Activated T-cell treated with anti-CD3 and anti-CD28 coated beads for 1 hour (primary cell): ENCODE results near the gene COPS3.

Source experiments
- DNase-seq: peaks from one replicate; pipeline ENCODE4 v3.0.0-alpha.2; 2020; ENCODE audit warnings: low read depth

COPS3 gene

GRCh38 chr17:17280613-17281549 lies at the start of gene COPS3:
COPS3 (minus strand) TSS chr17:17281246; CDS start chr17:17281186, 60 bp downstream.
- peak; percentile 93 for DNase-seq

- DNase-seq = no peak
These were observed 47.2 kb upstream of the COPS3 start for GRCh38 chr17:17328251-17328650.

GRCh38 chr17:17326275-17326875 lies 45.3 kb upstream of the COPS3 start:
- DNase-seq = no peak

DNA sequence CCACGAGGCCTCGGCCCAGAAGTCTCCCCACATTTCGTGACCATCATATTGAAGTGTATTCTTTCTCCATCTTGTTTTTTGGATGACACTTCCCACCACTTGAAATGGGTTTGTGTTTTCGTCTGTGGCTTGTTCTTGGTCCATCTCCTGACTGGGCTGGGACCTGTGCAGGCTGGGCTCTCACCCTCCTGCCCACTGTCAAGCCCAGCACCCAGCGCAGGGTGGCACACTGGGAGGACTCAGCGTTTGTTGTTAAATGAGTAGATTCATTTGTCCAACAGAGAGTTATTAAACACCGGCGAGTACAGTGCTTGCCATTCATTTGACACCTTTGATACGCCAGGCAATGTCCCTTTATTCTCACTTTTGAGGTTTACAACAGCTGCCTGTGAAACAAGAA lies 44.8 kb upstream of the COPS3 start:
- DNase-seq = no peak

DNA sequence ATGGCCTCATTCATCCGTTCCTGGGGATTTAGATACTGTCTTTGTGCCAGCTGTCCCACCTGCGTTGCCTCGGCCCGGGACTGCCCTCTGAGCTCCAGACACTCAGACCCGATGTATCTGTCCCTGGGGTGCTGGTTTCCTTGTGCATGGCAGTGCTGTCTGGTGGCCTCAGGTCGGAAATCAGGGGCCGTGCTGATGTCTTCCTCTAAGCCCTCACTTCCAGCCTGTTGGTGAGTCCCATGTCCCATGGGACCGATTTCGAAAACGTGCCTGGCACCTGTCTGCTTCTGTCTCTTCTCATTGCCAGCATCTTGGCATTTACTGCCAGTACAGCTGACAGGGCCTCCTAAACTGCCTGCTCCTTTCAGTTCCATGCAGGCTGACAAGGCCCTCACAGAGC lies 44.2 kb upstream of the COPS3 start:
- DNase-seq = no peak

GRCh38 chr17:17324616-17325015 lies 43.6 kb upstream of the COPS3 start:
- DNase-seq = no peak

DNA sequence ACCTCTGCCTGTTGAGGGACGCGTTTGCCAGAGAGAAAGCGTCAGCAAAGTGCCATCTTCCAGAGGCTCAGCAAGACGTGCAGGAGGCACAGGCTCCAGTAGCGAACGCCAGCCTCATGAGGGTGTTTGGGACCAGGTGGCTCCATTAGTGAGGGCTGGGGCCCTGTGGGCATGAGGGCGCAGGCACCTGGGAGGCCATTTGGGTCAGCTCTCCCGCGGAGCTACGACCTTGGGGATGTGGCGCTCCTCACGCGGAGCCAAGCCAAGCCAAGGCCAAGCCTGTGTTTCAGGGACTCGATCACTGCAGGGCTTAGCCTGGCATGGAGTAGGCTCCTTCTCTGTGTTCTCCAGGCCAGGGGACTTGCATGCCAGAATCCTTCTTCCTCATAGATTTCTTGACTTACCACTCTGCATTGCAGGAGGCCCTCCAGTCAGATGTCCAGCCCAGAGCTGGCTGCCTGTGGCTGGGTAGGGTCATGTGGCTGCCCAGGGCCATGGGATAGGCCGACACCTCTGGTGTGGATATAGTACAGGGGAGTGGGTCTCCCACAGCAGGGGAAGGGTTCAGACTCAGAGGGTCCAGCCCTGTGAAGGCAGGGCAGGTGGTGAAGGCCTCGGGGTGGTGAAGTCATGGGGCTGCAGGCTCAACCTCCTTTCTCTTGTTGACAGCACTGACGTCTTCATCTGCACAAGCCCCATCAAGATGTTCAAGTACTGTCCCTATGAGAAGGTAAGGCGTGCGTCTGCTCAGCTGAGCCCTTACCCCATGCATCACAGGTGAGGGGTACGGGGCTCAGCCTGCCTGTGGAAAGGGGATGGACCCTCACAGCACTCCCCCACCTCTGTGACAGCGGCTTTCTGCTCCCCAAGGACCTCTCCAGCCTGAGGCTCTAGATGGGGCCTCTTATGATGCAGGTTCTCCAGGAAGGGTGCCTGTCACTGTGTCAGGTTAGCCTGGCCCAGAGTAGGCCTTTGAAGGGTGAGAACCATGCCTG lies 41.8 kb upstream of the COPS3 start:
- DNase-seq = no peak

DNA sequence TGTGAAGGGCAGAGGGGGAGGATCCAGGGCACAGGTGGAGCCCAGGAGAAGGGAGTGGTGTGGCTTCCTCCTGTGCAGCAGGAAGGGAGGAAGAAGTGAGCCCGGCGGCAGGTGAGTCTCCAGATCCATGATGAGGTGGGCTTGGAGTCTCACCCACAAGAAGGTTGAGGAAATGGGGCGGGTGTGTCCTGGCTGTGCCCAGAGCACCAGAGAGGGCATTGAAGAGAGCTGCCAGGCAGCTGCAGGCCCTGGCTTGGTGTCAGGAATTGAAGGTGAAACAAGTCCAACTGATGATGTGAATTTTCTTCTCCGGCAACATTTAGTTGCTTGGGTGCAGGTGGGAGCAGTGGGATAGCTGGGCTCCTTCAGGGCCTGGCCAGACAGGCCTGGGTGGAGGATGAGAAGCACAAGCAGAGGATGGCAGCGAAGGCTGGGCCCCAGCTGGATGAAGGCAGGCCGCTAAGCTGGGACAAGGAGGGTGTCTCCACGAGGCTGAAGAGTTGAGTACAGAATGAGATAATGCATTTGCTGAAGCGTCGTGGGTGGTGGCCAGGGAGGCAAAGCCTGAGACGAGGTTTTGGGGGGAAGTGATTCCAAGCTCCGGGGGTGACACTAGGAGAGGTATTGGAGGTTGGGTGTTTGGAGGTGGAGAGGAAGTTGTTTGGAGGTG lies 40.4 kb upstream of the COPS3 start:
- no peak for DNase-seq

DNA sequence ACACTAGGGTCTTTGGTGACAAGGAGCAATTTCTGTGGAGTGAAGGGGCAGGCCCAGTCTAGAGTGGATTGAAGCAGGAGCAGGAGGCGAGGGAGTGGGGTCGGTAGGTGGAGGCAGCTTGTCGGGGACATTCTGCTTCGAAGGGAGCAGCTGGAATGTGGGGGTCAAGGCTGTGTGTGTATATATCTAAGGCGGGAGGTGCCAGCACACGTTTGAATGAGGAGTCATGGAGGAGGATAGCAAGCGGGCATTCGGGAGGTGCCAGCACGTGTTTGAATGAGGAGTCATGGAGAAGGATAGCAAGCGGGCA lies 39.8 kb upstream of the COPS3 start:
- no peak for DNase-seq

DNA sequence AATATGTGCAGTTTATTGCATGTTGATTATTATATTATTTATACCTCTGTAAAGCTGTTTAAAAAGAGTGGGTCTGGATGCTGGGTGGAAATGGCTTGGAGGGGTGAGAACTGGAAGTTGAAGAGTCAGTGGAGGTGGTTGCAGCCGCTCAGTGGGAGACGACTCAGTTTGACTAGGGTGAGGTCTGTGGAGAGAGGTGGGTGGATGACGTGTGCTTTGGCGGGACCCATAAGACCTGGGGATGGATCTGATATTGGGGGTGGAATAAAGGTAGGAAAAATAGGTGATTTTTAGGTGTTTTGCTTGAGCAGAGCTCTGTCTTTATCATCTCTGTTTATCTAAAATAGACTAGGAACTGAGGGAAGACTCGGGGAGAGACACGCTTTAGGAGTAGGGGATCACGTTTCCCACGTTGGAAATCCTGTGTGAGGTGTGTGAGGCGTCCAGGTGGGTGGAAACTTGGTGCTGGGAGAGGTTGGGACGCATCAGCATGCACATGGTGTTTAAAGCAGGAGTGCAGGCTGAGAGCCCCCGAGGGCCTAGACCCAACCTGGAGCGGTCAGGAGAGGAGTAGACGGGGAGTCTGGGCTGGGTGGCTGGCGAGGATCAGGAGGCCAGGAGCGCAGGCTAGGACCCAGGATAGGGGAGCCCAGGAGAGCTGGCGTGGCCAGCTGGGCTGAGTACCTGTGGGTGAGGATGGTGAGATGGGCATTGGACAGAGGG lies 39.3 kb upstream of the COPS3 start:
- DNase-seq = no peak

DNA sequence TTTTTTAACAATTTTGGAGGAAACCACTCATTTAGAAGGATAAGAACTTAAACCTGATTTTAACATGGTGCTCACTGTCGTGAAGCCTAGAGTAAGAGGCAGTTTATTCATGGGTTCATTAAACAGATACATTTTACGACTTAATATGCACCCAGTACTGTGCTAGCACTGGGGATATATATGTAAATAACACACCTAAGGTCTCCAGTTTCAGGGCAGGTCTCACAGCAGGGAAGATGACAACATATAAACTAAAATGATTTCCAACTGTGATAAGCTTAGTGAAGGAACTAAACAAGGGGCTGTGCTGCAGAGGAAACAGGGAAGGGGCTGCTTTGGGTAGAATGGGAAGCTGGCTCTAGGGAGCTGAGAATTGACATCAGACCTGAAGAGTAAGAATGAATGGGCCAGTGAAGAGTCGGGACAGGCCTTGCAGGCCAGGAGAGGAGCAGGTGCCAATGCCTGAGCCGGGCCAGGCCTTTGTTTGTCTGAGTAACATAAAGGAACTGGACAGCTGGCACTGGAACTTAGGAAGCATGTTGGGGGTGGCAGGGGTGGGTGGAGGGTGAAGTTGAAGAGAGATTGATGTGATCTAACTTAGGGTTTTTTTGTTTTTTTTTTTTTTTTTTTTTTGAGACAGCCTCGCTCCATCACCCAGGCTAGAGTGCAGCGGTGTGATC lies 34.2 kb upstream of the COPS3 start:
- DNase-seq = no peak

GRCh38 chr17:17314501-17315071 lies 33.5 kb upstream of the COPS3 start:
- DNase-seq = no peak

- peak; percentile 63 for DNase-seq
These were observed 32.4 kb upstream of the COPS3 start for GRCh38 chr17:17313350-17313991.

DNA sequence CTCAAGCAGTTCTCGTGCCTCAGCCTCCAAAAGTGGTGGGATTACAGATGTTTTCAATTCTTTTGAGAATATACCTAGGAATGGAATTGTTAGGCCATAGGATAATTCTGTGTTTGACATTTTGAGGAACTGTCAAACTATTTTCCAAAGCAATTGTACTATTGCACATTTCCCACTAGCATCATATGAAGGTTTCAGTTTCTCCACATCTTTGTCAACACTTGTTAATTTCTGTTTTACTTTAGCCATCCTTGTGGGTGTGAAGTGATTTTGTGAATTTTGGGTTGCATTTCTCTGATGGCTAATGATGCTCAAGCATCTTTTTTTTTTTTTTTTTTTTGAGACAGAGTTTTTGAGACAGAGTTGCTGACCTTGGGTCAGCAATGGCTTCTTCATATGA lies 28.3 kb upstream of the COPS3 start:
- DNase-seq = no peak

GRCh38 chr17:17305281-17305801 lies 24.3 kb upstream of the COPS3 start:
- peak; percentile 42 for DNase-seq

- no peak for DNase-seq
These were observed 23.5 kb upstream of the COPS3 start for GRCh38 chr17:17304521-17304985.

GRCh38 chr17:17303847-17304490 lies 22.9 kb upstream of the COPS3 start:
- no peak for DNase-seq

DNA sequence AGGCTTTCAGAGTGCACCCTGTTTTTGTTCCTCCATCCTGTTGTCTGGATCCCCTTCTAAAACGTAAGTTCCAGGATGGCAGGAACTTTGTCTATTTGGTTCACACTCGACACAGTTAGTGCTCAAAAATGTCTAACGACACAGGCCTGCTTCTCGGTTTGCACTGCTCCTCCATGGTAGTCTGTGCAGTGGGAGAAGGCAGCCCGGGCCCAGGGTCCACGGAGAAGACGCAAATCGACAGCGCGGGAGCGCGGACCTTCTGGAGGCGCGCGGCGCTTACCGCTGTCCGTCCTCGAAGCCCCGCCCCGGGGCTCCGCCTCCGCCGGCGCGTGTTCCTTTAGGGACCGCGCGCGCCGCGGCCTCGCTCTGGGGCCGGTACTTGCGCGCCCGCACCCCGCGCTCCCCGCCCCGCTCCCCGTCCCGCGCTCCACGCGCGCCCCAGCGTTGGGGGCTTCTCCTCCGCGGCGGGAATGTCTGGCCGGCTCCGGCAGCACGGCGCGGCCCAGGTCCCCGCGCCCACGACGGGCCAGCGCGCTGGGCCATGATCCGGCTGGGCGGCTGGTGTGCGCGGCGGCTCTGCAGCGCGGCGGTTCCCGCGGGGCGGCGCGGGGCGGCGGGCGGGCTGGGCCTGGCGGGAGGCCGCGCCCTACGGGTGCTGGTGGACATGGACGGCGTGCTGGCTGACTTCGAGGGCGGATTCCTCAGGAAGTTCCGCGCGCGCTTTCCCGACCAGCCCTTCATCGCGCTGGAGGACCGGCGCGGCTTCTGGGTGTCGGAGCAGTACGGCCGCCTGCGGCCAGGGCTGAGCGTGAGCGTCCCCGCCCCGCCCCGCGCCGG lies 22.2 kb upstream of the COPS3 start, which contains the start of gene NT5M:
Gene NT5M, plus strand, starts transcription at position 364 of the 837 bp plus-strand sequence. Its CDS starts 178 bp downstream, at position 542.
- DNase-seq = peak; percentile 60
